Jurkat, Clone E6-1 (cell line): ENCODE measurements around the gene ZNF750.

Experiments used
- DNase-seq: peaks from one replicate; pipeline ENCODE4 v3.0.0-alpha.2; 2011; ENCODE audit warnings: low read depth, low spot score
- H3K4me3 ChIP-seq: 2 replicates; pipeline ENCODE4 v1.5.1; 2011; ENCODE audit warnings: mild to moderate bottlenecking, low read length, control low read depth, moderate library complexity

Gene ZNF750

DNA sequence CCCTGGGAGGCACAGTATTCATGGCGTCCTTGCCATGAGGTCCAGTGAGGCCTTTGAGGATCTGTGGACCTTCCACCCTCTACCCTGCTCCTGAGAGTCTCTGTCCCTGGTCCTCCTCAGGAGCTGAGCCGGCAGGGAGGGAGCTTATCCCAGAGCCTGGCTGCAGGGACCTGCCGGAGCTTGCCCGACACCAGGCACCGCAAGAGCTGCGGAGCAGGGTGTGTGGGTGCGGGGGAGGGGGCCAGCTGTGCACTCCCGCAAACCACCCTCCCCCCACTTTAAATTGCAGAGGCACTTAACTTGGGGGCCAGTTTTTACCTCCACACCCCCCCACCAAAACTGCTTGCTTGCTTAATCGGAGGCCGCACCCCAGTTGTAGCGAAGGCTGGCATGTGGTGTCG, 609 bp upstream of the ZNF750 start:
- no peak for DNase-seq
- no peak overlapping the region for H3K4me3 ChIP-seq

DNA sequence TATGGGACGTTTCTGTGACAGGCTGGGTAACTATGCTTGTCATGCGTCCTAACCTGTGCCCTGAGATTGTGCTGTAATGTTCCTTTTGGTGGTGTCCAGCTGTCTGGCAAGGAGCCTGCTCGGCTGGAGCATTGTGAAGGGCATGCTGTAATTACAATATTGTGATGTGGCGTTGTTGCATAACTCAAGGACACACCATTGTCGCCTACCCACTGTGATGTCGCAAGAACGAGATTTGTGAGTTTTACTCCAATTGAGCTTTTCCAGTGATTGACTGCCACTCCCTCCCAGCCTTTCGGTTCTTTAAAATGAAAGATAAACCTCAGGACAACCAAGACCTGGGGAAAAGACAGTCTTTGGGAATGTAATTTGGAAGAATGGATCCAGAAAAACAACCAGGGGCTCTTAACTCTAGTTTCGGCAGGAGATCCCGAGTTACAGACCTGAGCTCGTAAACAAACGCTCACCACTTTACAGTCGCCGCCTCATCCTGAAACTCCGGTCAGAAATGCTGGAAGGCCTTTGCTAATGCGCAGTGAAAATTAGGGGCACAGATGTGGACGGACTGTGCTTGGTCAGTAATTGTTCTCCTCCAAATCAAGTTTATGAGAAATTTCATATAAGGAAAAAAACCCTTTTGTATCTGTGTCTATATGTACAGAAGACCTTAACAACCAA, 1.3 kb downstream of the ZNF750 start:
- no peak for DNase-seq

DNA sequence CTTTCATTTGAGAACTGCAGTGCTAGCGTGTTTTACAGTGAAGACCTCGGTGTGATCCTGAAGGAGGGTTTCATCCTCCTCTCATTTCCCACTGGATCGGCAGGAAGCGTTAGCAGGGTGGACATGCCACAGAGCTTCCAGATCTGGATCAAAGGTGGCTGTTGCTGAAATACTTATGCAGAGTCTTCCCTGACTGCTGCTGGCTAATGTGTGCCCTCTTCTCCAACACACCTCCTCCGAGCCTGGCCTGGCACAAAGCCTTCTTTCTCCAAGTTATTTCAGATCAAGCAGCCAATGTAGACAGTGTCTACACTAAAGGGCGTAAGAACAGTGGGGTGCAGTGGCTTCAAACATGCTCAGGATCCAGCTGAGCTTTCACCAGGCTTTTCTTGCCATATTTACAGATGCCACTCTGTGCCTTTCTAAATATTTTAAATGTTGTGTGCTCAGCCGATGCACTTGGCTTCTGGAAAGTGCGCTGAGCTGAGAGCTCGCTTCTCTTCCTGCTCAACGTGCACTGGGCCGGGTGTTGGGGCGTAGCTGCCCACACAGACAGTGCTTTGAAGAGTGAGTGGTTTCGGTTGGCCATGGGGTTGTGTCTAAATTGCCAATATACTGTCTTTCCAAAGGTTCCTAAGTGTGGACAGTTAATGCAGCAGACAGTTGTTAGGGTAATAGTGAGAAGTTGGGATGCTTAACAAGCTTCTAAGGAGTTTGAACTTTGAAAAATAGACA, 2.1 kb downstream of the ZNF750 start:
- H3K4me3 ChIP-seq: no peak overlapping the region
- no peak for DNase-seq

More for the DNA sequence above, 1.3 kb downstream of the ZNF750 start:
- H3K4me3 ChIP-seq: no peak overlapping the region

DNA sequence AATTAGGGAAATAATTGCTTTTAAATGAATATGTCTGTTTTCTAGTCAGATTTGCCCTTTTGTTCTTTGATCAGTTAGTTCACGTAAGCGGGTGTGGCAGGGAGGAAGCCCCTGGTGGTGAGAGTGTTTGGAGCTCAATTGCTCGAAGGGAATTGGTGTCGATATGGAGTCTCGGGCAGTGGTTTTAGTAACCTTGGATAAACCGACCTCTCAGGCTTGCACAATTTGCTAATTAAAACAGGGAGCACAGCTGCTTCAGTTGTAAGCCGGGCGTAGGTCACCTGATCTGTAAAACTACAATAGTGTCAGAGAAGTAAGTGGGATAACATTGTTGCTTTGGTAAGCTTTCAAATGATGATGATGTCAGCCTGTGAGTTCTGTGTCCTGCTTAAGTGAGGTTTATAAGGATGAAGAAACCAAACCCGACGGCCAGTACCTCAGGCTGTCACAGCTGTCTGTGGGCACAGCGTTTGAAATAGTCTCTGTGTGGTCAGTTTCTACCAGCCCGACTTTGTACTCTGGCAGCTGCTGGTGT, 2.9 kb downstream of the ZNF750 start:
- no peak overlapping the region for H3K4me3 ChIP-seq
- no peak for DNase-seq

DNA sequence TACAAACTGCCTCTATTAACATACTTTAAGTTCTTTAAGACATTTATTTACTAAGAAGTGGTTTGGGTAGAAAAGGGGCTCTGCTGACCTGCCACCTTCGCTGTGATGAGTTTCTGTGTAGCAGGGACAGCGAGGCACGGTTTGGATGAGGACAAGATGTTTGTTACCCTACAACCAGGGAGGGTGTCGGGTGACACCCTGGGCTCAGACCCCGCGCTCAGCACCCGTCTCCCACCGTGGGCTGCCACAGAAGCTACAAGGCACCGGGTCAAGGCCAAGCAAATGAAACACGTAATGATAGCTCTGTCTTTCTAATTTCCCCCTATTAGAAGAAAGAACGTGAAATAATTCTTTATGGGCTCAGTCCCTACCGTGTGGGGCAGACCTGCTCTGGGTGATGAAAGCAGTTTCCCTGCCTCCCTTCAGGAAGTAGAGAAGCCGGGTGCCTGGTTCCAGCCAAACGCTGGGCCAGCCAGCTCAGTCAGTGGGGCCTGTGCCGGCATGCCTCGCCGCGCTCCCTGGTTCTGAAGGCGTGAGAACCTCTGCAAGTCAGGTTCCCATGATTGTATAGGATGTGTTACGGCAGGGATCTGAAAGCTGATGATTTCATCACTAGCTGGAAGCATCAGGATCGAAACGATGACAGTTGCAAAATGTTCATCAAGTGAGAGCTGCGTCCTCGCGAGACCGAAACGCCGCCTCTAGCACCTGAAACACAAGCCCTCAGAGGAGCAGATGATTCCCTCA, 3.9 kb downstream of the ZNF750 start:
- DNase-seq: no peak
- H3K4me3 ChIP-seq: no peak overlapping the region

DNA sequence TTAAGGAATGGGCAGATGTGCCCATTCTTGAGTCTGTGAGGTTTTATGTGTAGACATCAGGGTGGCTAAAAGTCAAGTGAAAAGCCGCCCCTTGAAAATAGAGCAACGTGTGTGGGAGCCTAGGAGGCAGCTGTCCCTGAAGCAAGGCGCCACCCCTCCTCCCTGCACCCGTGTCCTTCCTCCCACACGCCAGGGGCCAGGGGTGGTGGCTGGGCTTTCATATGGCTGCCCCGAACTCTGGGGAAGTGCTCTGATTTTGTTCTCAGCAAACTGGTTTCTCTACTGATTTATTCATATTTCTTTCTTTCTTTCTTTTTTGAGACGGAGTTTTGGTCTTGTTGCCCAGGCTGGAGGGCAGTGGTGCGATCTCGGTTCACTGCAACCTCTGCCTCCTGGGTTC, 4.7 kb downstream of the ZNF750 start:
- H3K4me3 ChIP-seq: no peak overlapping the region
- no peak for DNase-seq

DNA sequence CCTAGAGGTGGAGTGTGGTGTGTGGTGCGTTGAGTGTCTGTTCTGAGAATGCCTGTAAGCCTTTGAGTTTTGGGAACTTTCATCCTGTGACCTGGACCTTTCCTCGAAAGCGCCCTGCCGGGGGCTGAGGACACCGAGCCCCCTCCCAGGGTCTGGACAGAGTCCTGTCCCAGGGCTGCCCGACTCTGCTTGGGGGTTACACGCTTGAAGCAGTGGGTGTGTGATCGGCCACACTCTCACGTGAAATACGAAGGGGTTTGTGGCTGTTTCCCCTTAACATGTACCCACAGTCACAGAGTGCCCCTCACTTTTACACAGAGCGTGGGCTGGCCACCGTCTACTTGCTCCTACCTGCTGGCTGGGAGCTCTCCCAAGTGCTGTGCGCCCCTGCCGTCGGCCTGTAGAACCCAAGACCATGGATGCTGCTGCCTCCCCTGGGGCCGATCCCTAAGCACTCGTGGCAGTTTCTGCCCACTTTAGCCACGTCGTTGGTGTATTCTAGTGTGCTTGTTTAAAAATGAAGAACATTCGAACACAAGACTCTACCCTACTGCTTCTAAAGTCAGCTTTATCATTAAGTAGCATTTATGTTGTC, 6.8 kb downstream of the ZNF750 start:
- DNase-seq: no peak
- no peak overlapping the region for H3K4me3 ChIP-seq

DNA sequence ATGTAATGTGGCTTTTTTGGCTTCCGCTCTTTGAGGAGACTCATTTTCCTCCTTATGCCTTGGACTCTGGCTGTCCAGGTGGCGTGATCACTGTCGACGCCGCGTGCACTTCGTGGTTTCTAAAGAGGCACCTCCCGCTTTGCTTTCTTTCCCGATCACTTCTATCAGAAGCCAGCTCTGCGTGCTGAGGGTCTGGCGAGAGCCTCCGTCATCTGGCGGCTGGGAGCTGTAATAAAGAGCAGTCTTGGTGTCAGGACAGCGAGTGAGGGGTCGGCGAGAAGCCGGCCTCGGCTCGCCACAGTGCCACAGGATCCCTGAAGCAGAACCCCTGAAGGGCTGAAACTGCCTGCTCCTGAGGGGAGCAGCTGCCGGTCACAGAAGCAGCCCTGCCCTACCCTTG, 7.4 kb downstream of the ZNF750 start:
- DNase-seq: no peak
- no peak overlapping the region for H3K4me3 ChIP-seq

DNA sequence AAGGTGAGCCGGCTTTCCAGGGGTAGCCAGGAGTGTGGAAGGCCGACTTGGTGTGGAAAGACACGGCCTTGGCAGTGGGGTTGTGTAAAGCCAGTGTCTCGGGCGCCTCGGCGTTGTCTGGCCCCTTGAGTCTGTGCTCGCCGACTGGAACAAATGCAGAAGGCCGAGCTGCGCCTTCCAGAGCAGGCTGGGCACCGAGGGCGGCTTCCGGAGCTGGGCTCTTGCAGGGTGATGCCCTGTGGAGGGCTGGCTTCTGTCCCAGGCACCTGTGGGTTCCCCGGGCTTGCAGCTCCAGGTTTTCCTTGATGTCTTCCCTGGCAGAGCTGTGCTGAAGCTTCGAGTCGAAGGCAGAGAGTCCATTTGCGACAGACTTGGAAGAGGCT, 8.0 kb downstream of the ZNF750 start:
- no peak for DNase-seq
- H3K4me3 ChIP-seq: no peak overlapping the region

DNA sequence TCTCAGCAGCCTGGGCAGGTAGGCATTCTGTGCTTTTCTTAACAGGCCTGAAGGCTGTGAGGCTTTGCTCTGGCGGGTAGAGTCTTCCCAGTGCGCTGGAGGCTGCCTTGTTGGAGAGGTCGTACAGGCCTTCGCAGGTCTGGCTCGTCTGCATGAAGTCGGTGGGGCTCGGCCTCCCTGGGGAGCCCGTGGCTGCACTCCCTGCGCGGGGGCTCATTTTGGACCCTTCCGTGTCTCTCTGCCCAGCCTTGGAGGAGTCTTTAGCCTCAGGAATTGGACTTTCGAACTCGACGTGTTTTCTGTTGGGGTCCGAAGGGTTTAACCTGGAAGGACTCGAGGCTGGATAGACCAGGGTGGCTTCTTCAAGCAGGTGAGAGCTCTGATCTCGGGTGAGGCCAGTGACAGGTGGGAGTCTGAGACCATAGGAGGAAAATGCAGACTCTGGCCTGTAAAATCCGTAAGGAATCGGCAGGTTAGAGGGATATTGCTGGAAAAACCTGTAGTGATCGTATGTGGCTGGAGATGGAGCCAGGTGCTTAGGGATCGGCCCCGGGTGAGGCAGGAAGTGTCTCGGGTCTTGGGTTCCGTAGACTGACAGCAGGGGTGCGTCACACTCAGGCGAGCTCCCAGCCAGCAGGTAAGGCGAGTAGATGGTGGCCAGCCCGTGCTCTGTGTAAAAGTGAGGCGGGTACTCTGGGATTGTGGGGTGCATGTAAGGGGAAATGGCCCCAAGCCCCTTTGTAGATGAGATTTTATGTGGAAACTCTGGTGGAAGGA, 8.6 kb downstream of the ZNF750 start:
- DNase-seq: no peak
- no peak overlapping the region for H3K4me3 ChIP-seq

DNA sequence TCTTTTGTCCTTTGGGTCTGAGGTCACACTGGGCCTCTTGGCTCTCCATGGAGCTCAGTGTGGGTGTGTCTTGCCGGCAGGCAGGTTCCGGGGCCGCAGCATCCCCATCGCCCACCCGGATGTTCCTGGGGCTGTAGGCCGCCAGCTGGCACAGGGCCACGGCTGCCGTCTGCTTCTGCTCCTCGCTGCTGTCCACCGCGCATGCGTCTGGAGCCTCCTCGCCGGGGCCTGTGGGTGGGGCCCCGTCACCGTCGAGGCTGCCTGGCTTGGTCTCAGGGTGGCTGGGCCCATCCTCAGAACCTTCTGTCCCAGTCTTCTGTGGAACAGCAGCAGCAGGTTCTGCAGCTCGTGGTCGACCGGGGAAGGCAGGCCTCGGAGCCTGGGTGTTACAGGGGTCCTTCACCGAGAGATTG, 9.6 kb downstream of the ZNF750 start:
- DNase-seq: no peak
- no peak overlapping the region for H3K4me3 ChIP-seq

DNA sequence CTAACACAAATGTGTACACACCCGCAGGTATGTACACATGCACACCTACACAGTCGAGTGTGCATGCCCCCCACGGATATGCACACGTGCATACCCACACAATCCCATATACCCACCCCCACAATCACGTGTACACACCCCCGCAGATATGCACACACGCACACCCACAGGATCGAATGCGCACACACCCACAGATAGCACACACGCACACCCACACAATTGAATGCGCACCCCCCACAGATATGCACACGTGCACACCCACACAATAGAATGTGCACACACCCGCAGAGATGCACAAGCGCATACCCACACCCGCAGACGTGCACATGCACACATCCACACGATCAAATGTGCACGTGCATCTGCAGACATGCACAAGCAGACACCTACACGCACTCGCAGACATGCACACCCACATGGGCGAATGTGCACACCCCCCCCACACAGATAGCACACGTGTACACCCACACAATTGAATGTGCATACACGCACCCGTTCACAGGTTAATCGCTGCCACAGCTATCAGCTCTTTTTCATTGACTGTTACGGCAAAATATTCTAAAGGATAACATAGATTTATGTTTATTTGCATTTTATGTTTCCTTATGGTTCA, 10.8 kb downstream of the ZNF750 start:
- DNase-seq: no peak
- no peak overlapping the region for H3K4me3 ChIP-seq

DNA sequence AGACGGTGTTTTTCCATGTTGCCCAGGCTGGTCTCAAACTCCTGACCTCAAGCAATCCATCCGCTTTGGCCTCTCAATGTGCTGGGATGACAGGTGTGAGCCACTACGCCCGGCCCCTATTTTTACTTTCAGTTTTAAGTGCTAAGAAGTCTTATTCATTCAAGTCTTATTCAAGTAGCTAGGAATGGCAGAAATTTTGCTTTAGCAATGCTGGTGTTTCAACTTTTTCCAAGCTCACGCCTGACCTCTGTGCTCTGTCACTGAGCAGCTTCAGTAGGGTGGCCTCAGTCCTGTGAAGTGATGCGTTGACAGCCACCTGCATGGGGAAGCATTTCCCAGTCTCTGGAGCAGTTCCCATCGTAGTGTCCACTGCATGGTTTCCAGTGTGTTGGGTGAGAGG, 12.9 kb downstream of the ZNF750 start:
- DNase-seq: no peak
- no peak overlapping the region for H3K4me3 ChIP-seq

DNA sequence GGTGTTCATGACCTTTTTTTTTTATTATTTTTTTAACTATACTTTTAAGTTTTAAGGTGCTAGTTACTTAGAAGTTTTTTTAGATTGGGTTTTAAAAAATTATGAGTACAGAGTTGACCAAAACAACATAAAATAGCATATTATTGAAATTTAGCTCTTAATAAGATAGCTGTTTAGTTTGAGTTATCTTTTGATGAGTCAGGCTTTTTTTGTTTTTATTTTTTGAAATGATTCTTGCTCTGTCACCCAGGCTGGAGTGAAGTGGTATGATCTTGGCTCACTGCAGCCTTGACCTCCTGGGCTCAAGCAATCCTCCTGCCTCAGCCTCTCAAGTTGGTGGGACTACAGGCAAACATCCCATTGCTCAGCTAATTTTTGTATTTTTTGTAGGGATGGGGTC, 13.6 kb downstream of the ZNF750 start:
- no peak overlapping the region for H3K4me3 ChIP-seq
- no peak for DNase-seq

DNA sequence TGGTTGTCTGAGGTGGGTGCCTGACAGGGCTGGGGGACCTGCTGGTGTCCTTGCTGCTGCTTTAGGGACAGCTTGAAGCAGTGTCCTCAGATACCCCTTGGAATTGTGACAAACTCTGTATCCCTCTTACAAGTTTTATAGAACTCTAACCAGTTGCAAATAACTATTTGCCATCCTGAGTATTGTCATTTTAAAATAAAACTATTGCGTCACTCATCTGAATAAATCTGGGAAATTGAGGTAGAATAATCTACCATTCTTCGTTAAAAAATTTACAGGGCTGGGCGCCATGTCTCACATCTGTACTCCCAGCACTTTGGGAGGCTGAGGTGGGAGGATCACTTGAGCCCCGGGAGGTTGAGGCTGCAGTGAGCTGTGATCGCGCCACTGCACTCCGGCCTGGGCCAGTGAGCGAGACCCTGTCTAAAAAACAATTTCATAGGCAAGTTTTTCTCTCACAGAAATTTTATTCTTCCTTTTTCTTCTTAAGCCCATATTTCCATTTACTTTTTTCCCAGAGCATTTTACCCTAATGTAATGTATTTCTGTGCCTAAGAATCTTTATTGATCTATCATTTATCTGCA, 14.2 kb downstream of the ZNF750 start:
- no peak for DNase-seq
- no peak overlapping the region for H3K4me3 ChIP-seq

DNA sequence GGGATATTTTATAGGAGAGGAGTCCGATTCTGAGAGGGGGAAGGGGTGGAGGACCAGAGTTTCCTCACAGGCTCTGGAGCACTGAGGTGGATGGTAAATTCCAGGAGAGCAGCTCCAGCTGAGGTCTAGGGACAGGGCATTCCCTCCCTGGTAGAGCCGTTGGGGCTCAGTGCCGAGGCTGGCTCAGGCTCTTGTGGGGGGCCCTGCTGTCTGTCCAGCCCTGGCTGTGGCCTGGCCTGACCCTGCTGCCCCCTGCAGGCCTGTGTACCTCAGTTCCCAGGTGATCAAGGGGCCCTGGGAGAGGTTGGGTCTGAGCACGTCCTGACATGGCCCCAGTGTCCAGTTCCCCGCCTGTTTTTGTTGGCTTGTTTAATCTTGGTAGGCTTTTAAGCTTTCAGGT, 16.8 kb downstream of the ZNF750 start:
- DNase-seq: no peak

DNA sequence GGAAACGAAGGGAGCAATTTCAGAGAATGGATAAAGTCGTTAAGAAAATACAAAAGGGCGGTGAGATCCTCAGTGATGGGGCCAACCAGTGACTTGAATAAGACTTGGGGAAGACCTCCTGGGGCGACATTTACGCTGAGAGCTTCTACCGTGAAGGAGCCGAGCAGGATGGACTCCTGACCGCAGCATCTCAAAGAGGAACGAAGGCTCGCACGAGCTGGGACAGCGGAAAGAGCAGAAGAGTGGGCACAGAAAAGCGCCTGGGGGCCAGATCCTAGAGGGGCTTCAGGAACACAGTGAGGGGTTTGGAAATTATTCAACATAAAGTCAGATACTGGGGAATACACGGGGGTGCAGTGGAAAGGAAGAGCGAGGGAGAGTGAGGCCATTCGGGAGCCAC, 17.5 kb downstream of the ZNF750 start:
- DNase-seq: no peak

More for the DNA sequence above, 16.8 kb downstream of the ZNF750 start:
- no peak overlapping the region for H3K4me3 ChIP-seq

DNA sequence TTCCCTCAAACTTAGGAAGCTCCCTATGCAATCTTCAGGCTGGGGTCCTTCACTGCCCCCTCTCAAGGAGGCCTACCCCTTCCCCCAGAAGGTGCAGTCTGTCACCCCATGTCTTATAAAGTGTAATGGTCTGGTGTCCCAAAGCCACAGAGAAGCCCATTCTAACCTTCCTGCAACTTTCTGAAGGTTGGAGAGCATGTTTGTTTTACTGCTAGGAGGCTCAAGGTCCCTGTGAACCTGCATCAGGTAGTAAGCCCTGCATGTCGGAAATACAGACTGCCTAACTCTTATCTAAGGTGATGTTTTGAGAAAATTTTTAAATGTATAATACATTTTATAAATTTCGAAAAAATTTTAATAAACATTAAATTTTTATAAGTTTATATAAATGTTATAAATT, 18.3 kb downstream of the ZNF750 start:
- H3K4me3 ChIP-seq: no peak overlapping the region
- DNase-seq: no peak

More for the DNA sequence above, 17.5 kb downstream of the ZNF750 start:
- no peak overlapping the region for H3K4me3 ChIP-seq
